CD4-positive, alpha-beta T cell treated with Interleukin-15 for 4 hours (primary cell): Measurements from ENCODE around the gene ADPRHL1.

Experiments
- DNase-seq: peaks from one replicate; pipeline ENCODE4 v3.0.0-alpha.2; 2020; ENCODE audit warnings: low spot score

The ADPRHL1 gene

DNA sequence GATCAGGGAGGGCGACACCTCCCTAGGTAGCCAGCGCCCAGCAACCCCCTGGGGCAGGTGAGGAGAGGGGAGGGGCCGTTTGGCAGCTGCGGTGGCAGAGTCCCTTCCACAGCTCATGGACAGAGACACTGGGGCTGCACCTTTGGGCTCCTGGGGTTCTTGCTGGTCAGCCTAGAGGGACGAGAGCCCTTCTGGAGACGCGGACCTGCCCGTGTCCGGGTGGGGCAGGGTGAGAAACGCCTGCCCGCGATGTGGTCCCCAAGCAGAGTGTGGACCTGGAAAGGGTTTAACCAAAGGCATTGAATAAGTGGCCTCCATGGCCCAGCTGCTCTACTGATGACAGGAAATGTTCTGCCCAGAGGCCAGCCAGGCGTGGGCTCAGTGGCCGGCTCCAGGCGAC, 38.3 kb downstream of the ADPRHL1 start:
- no peak for DNase-seq

DNA sequence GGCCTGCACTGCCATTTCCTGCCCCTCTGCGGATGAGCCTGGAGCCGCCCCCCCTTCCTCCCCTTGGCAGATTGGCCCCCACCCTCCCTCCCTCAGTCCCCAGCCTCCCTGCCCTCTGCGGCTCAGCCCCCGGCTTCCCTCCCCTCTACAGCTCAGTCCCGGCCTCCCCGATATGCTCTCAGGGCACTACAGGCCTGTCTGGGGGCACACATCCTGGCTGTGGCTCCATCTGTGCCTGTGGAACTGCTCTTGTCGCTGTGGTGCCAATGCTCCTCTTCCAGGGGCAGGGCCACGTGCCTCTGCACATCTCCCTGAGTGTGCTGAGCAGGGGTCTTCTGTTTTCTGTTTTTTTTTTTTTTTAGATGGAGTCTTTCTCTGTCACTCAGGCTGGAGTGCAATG, 39.0 kb downstream of the ADPRHL1 start:
- no peak for DNase-seq

DNA sequence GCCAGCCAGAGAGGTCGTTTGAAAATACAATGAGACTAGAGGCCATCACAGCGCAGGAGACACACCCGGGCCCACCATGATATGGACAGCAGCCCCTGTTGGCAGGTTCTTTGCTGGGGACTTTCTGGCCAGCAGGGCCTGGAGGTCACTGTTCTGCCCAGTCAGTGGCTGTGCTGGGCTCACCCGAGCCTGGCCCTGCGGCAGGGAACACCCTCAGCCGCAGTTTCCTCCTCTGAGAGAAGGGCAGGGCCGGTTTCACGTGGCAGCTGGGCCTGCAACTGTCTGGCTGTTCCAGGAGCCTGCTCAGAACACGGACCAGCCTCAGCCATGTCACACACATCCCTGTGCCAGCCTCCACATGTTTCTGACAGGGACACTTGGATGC, 39.4 kb downstream of the ADPRHL1 start:
- DNase-seq = no peak

DNA sequence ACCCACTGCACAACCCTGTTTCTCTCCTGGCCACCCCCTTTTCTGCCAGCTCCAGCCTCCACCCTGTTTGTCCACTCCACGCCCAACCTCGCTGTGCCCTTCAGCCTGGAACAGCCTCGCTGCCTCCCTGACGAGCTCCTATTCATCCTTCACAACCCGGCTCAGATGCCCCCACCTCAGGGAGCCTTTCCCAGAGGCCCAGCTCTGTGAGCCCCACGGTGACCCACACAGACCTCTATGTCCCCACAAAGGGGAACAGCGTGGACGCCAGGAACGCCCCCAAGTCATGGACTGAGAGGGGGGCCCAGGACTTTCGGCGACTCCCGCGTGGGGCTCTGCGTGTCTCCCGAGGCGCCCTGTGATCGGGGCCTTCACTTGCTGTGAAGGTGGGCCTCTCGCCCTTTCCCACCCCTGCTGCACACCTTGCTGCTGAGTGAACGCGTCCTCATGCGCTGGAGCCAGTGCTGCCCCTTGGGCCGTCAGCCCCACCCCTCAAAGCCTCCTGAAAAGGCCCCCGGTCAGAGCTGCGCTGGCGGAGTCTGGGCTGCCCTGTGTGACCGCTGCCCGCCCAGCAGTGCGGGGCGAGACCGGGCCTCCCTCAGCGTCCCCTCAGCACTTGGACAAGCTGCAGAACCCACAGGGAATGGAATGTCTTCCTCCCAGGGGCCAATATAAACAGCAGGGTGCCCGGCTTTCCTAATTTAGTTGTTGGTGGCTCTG, 40.0 kb downstream of the ADPRHL1 start:
- no peak for DNase-seq

DNA sequence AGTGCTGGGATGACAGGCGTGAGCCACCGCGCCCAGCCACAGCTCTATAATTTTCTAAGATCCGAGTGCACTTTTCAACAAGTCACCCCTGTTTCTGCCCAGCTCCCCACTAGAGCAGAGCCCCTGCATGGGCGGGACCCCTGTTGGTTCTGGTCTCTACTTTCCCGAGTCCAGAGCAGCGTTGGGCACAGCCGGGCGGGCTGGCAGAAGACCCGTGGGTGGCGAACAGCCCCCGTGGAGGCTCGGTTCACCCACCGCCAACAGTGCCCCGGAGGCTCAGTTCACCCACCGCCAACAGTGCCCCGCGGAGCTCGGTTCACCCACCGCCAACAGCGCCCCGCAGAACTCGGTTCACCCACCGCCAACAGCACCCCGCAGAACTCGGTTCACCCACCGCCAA, 40.8 kb downstream of the ADPRHL1 start:
- DNase-seq = no peak

DNA sequence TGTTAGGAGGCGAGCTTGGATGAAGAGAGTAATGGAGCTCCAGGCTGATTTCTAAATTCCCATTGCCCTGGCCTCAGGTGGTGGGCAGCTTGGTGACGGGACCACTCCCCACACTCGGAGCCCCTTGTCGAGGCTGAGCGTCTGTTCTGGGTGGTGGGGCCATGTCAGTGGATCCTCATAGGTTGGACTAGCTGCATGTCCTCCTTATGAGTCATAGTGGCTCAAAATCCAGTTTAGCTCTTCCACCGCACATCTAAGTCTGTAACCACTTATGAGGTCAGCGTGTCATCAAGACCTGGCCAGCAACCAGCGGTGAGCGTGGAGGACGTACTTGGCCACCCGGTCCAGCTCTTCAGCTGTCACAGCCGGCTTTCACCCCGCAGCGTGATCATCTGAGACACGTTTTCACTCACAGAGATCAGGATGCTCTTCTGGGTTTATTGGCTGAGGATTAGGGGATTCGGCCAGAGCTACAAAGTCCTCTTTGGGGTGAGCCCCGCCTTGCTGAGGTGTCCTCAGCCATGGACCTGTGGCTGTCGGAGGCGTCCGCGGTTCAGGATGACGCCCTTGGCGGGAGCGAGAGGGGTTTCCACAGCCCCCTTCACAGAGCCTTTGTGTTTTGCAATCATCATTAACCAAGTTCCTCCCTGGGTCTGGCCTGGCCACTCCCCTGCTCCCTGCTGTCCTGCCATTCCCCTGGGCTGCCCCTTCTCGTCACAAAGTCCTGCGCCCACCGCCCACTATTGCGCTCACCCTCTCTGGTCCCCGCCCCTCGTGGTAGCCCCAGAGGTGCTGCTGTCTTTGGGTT, 41.9 kb downstream of the ADPRHL1 start:
- DNase-seq = no peak

DNA sequence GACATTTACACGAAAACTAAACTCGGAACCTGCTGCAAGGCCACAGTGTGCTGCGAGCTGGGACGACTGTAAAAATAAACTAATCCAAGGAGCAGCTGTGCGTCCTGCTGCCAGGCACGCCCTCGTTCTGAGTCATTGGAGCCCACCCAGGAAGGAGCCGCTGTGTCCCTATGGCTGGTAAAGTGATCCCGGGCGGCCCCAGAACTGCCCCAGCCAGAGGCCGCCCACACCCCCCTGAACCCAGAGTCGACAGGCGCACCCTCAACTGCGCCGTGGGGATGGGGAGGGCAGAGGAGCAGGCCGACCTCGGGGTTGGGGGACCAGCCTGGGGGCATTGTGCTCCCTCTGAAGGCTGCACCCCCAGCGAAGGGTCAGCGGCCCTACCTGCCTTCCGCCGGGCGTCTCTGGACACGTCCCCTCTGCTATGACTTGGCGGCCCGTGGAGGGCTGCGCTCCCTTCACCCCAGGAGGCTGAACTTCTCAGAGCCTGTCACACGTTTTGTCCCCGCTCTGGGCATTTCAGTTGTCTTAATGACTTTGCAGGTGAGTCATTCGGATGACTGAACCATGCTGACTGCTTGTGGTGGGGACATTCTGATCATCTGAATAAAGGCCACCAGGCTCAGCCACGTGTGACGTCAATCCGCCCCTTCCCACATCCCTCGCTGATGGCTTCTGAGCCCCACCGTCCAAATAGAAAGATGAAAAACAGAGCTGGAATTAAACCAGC, 42.7 kb downstream of the ADPRHL1 start:
- no peak for DNase-seq

DNA sequence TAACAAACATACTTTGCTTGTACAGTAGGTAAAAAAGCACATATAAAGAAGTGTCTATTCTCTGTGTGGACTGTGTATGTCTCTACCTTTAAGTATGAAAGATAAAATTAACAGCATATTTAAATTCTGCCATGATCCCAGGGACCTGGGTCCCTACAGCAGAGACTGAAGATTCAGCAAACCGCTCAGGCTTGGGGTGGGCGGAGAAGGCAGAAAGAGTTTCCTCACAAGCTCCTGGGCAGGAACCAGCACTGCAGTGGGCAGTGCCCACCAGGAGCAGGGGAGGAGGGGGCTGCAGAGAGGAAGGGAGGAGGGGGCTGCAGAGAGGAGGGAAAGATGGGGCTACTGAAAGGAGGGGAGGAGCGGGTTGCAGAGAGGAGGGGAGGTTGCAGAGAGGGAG, 44.7 kb downstream of the ADPRHL1 start:
- DNase-seq = no peak

DNA sequence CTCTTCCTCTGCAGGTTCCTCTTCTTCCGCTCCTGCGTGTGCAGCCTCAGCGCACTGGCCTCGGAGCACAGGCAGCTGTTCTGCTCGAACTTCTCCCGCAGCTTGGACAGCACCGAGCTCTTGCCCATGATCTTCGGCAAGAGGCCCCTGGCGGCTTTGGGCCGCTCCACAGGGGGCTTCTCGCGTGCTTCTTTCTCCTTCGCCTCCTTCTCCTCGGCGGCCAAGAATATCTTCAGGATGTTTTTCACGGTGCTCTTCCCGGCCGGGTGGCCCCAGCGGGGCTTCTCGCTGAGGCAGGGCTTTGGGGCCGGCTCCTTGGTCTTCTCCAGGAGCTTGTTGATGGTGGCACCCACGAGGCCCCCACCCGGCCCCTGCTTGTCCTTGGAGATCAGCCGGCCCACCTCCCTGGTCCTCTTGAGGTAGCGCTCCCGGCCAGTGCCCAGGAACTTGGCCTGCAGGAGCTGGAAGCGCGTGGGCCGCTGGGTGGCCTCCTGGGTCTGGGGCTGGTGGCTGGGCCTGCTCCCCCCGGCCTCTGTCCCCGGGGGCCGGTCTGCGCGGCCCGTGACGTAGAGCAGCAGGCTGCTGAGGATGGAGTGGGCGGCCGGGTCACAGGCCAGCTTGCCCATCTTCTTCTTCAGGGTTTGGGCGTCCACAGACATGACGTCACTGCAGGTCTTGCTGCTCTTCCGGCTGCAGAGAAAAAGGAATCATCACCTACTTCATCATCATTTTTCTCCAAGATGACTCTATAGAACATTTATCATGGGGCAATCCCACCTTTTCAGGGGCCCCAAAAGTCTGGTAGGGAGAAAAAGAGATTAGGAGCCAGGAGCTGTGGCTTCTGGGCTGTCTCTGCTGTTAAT, 45.5 kb downstream of the ADPRHL1 start:
- no peak for DNase-seq

DNA sequence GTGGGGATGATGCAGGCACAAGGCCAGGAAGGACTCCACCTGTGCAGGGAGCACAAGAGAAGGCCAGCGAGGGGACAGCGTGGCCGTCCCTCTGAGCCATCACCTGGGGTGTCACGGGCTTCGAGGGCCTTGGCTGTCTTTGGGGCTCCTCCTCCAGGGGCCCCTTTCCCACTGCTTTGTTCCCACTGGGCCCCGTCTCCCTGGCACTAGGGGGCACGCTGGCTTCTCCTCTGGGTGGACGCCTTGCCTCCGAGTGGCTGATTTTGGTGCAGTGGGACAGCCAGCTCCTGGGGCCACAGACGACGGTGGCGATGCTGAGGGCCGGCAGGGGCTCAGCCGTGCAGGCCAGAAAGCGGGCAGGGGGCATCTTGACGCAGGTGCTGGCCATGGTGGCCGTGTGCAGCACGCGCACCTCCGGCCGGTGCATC, 46.2 kb downstream of the ADPRHL1 start:
- DNase-seq = no peak

DNA sequence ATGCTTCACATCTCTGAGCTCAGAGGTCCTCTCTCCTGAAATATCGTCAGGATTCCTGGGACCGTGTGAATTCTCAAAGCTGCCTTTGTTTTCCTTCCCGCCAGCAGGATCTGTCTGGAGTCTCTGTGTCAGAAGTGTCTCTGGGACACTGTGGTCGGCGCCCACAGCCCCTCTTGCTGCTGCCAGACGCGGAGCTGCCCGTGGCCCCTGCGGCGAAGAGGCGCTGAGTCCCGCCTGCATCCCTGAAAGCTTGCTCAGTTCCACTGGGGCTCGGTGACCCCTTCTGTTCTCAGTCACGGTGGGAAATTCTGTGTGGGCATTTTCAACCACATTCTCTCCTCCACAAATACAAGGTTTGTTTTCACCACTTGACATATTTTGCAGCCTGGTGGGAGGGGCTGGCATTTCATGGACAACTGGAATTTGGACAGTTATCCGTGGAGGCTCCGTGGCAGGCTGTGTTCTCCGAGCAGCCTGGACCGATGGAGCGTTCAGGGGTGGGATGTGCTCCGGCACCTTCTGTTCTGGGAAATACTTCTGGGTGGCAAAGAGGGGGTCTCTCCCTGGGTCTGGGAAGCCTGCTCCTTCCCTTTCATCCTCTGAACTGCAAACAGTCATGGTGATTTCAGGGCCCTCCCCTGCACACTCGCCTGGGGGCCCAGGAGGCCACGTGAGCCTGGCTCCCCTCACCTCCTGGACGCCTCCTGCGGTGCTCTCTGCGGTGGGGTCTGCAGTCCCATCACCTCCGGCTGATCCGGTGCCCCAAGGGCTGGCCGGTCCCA, 46.8 kb downstream of the ADPRHL1 start:
- no peak for DNase-seq

DNA sequence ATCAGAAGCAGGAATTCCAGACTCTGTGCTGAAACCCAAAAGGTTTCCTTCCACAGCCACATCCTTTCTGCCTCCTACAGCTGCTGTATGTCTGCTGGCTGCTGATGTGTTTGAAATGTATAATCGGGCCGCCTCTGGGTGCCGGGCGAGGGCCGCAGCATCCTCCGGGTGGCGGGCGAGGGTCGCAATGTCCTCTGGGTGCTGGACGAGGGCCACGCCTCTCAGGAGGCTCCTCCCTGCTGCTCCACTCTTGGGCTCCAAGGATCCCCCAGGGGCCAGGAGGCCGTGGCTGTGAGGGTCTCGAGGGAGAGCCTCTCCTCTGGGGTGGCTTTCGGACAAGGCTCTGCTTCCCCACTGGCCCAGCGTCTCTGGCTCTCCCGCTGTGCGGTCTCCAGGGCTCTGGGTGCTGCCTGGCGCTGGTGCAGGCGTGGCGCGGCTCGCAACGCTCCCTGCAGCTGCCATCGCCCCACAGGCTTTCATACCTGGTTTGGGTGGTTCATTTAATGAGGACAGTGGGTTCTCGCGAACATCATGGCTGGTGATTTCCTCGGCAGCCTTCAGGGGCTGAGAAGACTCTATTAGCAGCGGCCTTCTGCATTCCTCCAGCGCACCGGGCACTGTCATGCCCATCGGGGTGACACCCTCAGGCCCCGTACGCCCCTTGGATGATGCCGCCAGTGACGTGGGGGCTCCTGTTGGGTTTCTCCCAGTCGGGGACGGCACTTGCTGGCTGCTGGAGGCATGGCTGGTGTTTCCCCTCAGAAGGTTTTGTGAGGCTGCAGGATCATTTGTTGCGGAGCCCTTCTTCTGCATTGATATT, 47.6 kb downstream of the ADPRHL1 start:
- no peak for DNase-seq

DNA sequence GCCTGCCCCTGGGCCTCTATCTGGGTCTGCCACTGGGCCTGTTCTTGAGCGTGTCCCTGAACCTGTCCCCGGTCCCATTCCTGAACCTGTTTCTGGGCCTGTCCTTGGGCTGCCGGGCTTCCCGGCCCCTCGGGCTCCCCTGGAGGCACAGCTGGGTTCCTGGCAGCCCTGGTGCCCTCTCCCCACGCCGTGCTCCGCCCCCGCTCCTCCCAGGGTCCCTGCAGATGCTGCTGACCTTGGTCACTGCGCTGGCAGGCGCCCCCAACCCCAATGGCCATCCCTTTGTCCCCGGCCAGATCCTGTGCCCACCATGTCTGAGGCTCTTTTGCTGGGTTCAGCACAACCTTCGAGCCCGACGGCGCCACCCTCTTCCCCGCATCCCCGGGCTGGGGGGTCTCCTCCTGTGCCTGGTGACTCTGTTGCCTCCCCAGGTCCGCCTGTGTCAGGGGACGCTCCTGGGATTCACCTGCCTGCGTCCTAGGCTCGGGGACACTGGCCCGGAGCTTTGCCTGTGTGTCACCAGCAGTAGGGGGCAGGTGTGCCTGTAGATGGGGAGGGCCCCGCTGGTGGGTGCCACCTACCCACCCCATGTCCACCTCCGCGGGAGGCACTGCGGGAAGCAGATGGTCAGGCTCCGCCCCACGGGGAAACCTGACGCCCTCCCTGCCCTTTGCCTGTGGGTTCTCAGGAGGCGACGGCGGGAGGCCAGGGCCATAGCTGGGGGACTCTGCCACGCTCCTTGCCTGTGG, 48.4 kb downstream of the ADPRHL1 start:
- no peak for DNase-seq

DNA sequence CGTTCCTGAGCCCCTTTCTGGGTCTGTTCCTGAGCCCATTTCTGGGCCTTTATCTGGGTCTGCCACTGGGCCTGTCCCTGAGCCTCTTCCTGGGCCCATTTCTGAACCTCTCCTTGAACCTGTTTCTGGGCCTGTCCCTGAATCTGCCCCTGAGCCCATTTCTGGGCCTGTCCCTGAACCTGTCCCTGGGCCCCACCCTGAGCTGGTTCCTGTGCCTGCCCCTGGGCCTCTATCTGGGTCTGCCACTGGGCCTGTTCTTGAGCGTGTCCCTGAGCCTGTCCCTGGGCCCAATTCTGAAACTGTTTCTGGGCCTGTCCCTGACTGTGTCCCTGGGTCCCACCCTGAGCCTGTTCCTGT, 48.9 kb downstream of the ADPRHL1 start:
- no peak for DNase-seq

DNA sequence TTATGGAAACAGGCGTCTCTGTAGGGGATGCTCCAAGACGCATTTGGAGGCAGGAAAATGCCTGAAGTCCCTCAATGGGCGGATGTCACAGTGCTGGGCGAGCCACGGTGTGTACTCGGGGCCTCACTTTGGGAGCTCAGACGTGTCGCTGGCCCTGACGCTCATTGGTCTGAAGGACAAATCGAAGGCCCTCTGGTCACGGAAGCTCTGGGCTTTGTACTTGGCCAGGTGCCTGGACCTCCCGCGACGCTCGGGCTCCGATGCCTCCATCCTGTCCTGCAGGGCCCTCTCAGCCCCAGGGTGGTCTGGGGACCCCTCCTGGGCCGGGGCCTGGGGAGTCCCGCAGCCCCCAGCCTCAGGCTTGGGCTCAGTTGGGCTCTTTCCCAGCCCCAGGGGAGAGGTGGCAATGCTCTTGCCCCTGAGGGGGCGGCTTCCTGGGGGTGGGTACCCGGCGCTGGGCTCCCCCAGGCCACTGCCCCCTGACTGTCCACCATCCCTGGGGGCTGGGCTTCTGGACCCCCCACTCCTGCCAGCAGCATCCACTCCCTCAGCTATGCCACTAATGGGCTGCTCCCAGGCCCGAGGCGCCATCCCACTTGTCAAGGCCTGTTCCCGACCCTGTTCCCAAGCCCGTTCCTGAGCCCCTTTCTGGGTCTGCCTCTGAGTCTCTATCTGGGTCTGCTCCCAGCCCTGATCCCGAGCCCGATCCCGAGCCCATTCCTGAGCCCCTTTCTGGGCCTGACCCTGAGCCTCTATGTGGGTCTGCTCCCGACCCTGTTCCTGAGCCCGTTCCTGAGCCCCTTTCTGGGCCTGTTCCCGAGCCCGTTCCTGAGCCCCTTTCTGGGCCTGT, 49.8 kb downstream of the ADPRHL1 start:
- DNase-seq = no peak

DNA sequence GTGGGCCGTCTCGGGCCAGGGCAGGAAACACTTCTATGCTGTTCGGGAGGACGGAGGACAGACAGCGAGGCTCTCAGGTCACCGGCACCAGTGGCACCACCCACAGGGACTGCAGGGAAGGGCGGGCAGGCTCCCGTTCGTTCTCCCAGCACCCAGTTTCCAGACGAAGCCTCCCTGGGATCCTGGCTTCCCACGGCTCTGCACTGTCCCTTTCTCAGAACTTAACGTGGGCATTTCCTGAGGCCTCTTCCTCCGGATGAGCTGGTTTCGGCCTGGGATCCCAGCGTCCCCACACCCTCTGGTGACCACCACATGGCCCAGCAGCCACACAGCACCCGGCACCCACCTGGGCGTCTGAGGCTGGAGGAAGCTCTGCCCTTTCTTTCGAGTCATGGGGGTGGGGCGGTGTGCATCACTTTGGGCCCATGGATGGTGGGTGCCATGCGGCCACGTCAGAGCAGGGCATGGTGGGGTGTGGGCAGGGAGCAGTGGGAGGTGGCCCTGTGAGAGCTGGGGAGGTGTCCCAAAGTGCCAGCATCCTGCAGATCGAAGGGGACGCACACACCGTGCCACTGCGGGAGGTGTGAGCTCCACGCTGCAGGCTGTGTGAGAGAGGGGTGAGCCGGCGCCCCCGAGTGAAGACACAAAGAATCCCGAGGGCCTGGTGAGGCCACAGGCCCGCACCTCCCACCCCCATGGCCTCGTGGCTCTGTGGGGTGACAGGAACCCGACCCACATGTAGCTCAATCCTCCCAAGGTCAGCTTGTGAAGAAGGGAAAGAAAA, 50.6 kb downstream of the ADPRHL1 start:
- DNase-seq = no peak

DNA sequence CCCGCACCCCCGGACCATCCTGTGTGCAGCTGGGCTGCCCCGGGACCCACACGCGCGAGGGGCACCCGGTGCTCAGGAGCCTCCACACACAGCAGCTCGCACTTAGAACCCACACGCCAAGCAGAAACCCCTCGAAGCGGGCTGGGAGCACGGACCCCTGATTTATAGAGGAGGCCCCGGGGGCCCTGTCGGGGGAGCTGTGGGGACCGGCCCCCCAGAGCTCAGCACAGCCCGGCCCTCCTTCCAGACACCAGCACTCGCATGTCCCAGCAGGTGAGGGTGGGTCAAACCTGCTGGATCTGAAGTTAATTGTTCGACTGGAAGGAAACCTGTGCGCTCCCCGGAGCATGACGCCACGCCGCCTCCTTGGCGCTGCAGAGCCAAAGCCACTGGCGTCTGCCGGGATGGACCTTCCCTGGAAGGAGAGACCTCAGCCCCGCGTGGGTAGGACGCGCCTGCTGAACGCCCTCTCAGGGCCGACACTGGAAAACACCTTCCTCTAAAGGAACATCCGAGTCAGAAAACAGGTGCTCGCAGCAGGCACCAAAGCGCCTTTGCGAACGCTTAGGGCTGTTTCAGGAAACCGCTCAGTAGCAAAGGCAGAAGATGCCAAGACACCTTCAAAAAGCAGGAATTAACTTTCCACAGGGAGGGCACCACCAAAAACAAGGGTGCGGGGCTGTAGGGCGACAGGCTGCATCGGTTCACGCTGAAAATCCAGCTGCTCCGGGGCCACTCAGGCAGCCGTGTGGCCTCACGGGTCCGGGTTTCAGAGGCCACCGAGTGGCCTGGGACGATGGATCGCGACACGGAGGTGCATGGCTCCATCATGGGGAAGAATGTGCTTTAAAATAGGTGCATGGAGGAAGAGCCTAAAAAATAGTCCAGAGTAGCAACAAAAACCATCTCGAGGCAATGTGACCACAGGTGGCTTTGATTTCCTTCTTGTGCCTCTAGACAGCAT, 51.6 kb downstream of the ADPRHL1 start:
- no peak for DNase-seq
